ENCODE results near the gene NFKBIB.
A peak's percentile ranks its signal among the peaks of the same experiment; 100 is the strongest.
"Not testable (repeated sequence)": the region's sequence is repeated elsewhere in the genome, so short reads cannot be mapped to it uniquely, and the experiment has no call there.

NFKBIB gene

GRCh38 chr19:38856813-38857212 lies 43.0 kb upstream of the NFKBIB start:
- Histone ChIP-seq H3K9me3 (replicated peaks; ENCODE audit: insufficient read depth, low read length) (no peaks in the 10 kb centered on the region), H3K4me1 (ENCODE audit: low read length) (peaks cover 11% of the 10 kb centered on the region), H3K79me2 (ENCODE audit: low read length) (peaks cover 10% of the 10 kb centered on the region; the same call in 1 of the 2 replicates), H3K9me2 (replicated peaks; ENCODE audit: insufficient read depth, low read length) (no peaks in the 10 kb centered on the region), H4K20me1 (ENCODE audit: insufficient read depth, low read length) (no peaks in the 10 kb centered on the region), H3K4me2 (ENCODE audit: low read depth, low read length) (peak overlapping the region; percentile 71), H3K36me3 (replicated peaks; ENCODE audit: insufficient read depth, low read length) (no peaks in the 10 kb centered on the region), H2AFZ (ENCODE audit: low read length) (no peak overlapping the region; the same call in 1 of the 2 replicates), H3K27ac (ENCODE audit: low read length) (peak overlapping the region; percentile 76), H3K4me3 (ENCODE audit: low read length) (peak overlapping the region; percentile 21; the same call in 1 of the 2 replicates), H3K27me3 (replicated peaks; ENCODE audit: insufficient read depth, low read length) (no peaks in the 10 kb centered on the region), H3K9ac (ENCODE audit: low read length) (peak overlapping the region; percentile 37; the same call in 1 of the 2 replicates), H3F3A (ENCODE audit: insufficient read depth, low read length) (peaks cover 11% of the 10 kb centered on the region)
- no peak for DNase-seq
- TF ChIP-seq CTCF (IDR thresholded peaks at IDR 0.05; ENCODE audit: low read length) = no peak
- no peak for TF ChIP-seq EZH2phosphoT487 (IDR thresholded peaks at IDR 0.05; ENCODE audit: low read length)
- no peak for TF ChIP-seq EZH2 (optimal IDR thresholded peaks at IDR 0.05; ENCODE audit: low read depth, low read length)

- H3K79me2 ChIP-seq (ENCODE audit: low read length); DNase-seq; H3K9me3 ChIP-seq (replicated peaks; ENCODE audit: insufficient read depth, low read length); H3K9ac ChIP-seq (ENCODE audit: low read length); H3K9me2 ChIP-seq (replicated peaks; ENCODE audit: insufficient read depth, low read length); H3K4me2 ChIP-seq (ENCODE audit: low read depth, low read length); H4K20me1 ChIP-seq (ENCODE audit: insufficient read depth, low read length); H3K27me3 ChIP-seq (replicated peaks; ENCODE audit: insufficient read depth, low read length); H3K4me3 ChIP-seq (ENCODE audit: low read length); H2AFZ ChIP-seq (ENCODE audit: low read length); H3K27ac ChIP-seq (ENCODE audit: low read length); H3K36me3 ChIP-seq (replicated peaks; ENCODE audit: insufficient read depth, low read length): not testable (repeated sequence)
- H3K4me1 ChIP-seq (ENCODE audit: low read length) = peaks cover 11% of the 10 kb centered on the region
- peaks cover 11% of the 10 kb centered on the region for H3F3A ChIP-seq (ENCODE audit: insufficient read depth, low read length)
Observed at GRCh38 chr19:38859631-38860204, 40.1 kb upstream of the NFKBIB start.

- H3K4me2 ChIP-seq (ENCODE audit: low read depth, low read length) = no peak overlapping the region
- H3K4me3 ChIP-seq (ENCODE audit: low read length) = no peak overlapping the region
- TF ChIP-seq EZH2phosphoT487 (IDR thresholded peaks at IDR 0.05; ENCODE audit: low read length) = no peak
- no peak for TF ChIP-seq CTCF (IDR thresholded peaks at IDR 0.05; ENCODE audit: low read length)
- TF ChIP-seq EZH2 (optimal IDR thresholded peaks at IDR 0.05; ENCODE audit: low read depth, low read length) = no peak
- H4K20me1 ChIP-seq (ENCODE audit: insufficient read depth, low read length) = no peaks in the 10 kb centered on the region
- H3K27me3 ChIP-seq (replicated peaks; ENCODE audit: insufficient read depth, low read length) = no peaks in the 10 kb centered on the region
- DNase-seq = no peak
- H3K9ac ChIP-seq (ENCODE audit: low read length) = no peak overlapping the region
- H3F3A ChIP-seq (ENCODE audit: insufficient read depth, low read length) = peaks cover 11% of the 10 kb centered on the region
- peaks cover 11% of the 10 kb centered on the region for H3K4me1 ChIP-seq (ENCODE audit: low read length)
- no peak overlapping the region for H2AFZ ChIP-seq (ENCODE audit: low read length)
- no peaks in the 10 kb centered on the region for H3K36me3 ChIP-seq (replicated peaks; ENCODE audit: insufficient read depth, low read length)
- H3K27ac ChIP-seq (ENCODE audit: low read length) = no peak overlapping the region
- H3K9me2 ChIP-seq (replicated peaks; ENCODE audit: insufficient read depth, low read length) = no peaks in the 10 kb centered on the region
- no peaks in the 10 kb centered on the region for H3K79me2 ChIP-seq (ENCODE audit: low read length)
- no peaks in the 10 kb centered on the region for H3K9me3 ChIP-seq (replicated peaks; ENCODE audit: insufficient read depth, low read length)
Observed at GRCh38 chr19:38861368-38861767, 38.4 kb upstream of the NFKBIB start.

- Histone ChIP-seq H4K20me1 (ENCODE audit: insufficient read depth, low read length) (no peaks in the 10 kb centered on the region), H3K9ac (ENCODE audit: low read length) (no peak overlapping the region), H3K36me3 (replicated peaks; ENCODE audit: insufficient read depth, low read length) (no peaks in the 10 kb centered on the region), H3K4me3 (ENCODE audit: low read length) (no peak overlapping the region), H3K4me1 (ENCODE audit: low read length) (peaks cover 5% of the 10 kb centered on the region), H3K9me3 (replicated peaks; ENCODE audit: insufficient read depth, low read length) (no peaks in the 10 kb centered on the region), H3K27me3 (replicated peaks; ENCODE audit: insufficient read depth, low read length) (no peaks in the 10 kb centered on the region), H3K4me2 (ENCODE audit: low read depth, low read length) (no peak overlapping the region), H3F3A (ENCODE audit: insufficient read depth, low read length) (peaks cover 3% of the 10 kb centered on the region; the same call in 1 of the 2 replicates), H2AFZ (ENCODE audit: low read length) (no peak overlapping the region), H3K27ac (ENCODE audit: low read length) (no peak overlapping the region), H3K9me2 (replicated peaks; ENCODE audit: insufficient read depth, low read length) (no peaks in the 10 kb centered on the region), H3K79me2 (ENCODE audit: low read length) (no peaks in the 10 kb centered on the region)
- no peak for DNase-seq
- no peak for TF ChIP-seq CTCF (IDR thresholded peaks at IDR 0.05; ENCODE audit: low read length)
- TF ChIP-seq EZH2phosphoT487 (IDR thresholded peaks at IDR 0.05; ENCODE audit: low read length) = no peak
Observed at GRCh38 chr19:38862321-38863059, 37.3 kb upstream of the NFKBIB start.
